ENCODE measurements around the gene ALPP.

The ALPP gene

GRCh38 chr2:232419245-232420072 is 40.9 kb downstream of the ALPP start:
- TF ChIP-seq EZH2 (IDR thresholded peaks at IDR 0.05; ENCODE audit: borderline replicate concordance, low read depth, low read length, severe bottlenecking) (no peak), CTCF (IDR thresholded peaks at IDR 0.05; ENCODE audit: borderline replicate concordance, extremely low read depth, low read length, poor library complexity, severe bottlenecking) (no peak)
- Histone ChIP-seq H3K79me2 (ENCODE audit: insufficient read depth, low read length) (no peaks in the 10 kb centered on the region), H4K20me1 (ENCODE audit: insufficient read depth, low read length) (no peaks in the 10 kb centered on the region), H3K4me1 (ENCODE audit: insufficient read depth, low read length) (no peaks in the 10 kb centered on the region), H3K4me2 (ENCODE audit: insufficient read depth, low read length) (no peak overlapping the region), H2AFZ (ENCODE audit: low read depth, low read length) (no peak overlapping the region), H3K9me3 (ENCODE audit: insufficient read depth, low read length, severe bottlenecking) (peaks cover 14% of the 10 kb centered on the region), H3K36me3 (ENCODE audit: insufficient read depth, low read length) (no peaks in the 10 kb centered on the region), H3K27ac (ENCODE audit: low read length) (no peak overlapping the region), H3K4me3 (ENCODE audit: low read depth in 1 of 2, low read length in 2 of 2) (no peak overlapping the region), H3K9ac (ENCODE audit: low read depth, low read length) (no peak overlapping the region), H3K27me3 (ENCODE audit: insufficient read depth, low read length, poor library complexity) (no peaks in the 10 kb centered on the region)
- no peak for DNase-seq
- no peak for ATAC-seq (ENCODE audit: insufficient read depth, low read depth)

DNA sequence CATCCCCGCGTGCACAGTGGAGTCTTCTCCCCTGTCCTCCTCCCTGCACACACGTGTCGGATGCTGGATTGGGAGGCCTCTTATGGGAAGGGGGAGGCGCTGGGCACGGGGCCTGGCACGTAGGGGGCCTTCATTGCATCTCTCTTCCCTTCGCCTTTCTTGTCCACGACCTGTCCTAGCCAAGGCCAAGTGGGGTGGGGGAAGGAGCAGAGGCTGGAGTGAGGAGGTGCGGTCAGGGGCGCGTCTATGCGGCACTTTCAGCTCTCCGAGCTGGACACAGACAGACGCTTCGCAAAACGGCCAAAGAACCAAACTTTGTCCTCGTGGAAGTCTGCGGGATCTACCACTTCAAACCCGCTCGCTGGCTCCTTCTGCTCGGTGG is 41.5 kb downstream of the ALPP start:
- no peak for ATAC-seq (ENCODE audit: insufficient read depth, low read depth)
- Histone ChIP-seq H3K27ac (ENCODE audit: low read length) (no peak overlapping the region), H3K36me3 (ENCODE audit: insufficient read depth, low read length) (no peaks in the 10 kb centered on the region), H3K9me3 (ENCODE audit: insufficient read depth, low read length, severe bottlenecking) (peaks cover 14% of the 10 kb centered on the region), H3K9ac (ENCODE audit: low read depth, low read length) (no peak overlapping the region), H3K27me3 (ENCODE audit: insufficient read depth, low read length, poor library complexity) (no peaks in the 10 kb centered on the region), H3K4me3 (ENCODE audit: low read depth in 1 of 2, low read length in 2 of 2) (no peak overlapping the region), H2AFZ (ENCODE audit: low read depth, low read length) (no peak overlapping the region), H4K20me1 (ENCODE audit: insufficient read depth, low read length) (no peaks in the 10 kb centered on the region), H3K4me1 (ENCODE audit: insufficient read depth, low read length) (no peaks in the 10 kb centered on the region), H3K79me2 (ENCODE audit: insufficient read depth, low read length) (no peaks in the 10 kb centered on the region), H3K4me2 (ENCODE audit: insufficient read depth, low read length) (no peak overlapping the region)
- no peak for TF ChIP-seq EZH2 (IDR thresholded peaks at IDR 0.05; ENCODE audit: borderline replicate concordance, low read depth, low read length, severe bottlenecking)
- TF ChIP-seq CTCF (IDR thresholded peaks at IDR 0.05; ENCODE audit: borderline replicate concordance, extremely low read depth, low read length, poor library complexity, severe bottlenecking) = no peak
- DNase-seq = no peak

GRCh38 chr2:232420463-232421188 is 42.1 kb downstream of the ALPP start:
- no peak for TF ChIP-seq EZH2 (IDR thresholded peaks at IDR 0.05; ENCODE audit: borderline replicate concordance, low read depth, low read length, severe bottlenecking)
- no peak for TF ChIP-seq CTCF (IDR thresholded peaks at IDR 0.05; ENCODE audit: borderline replicate concordance, extremely low read depth, low read length, poor library complexity, severe bottlenecking)
- H3K27me3 ChIP-seq (ENCODE audit: insufficient read depth, low read length, poor library complexity) = no peaks in the 10 kb centered on the region
- ATAC-seq (ENCODE audit: insufficient read depth, low read depth) (no peak), DNase-seq (no peak)
- H3K4me2 ChIP-seq (ENCODE audit: insufficient read depth, low read length) = no peak overlapping the region
- H4K20me1 ChIP-seq (ENCODE audit: insufficient read depth, low read length) = no peaks in the 10 kb centered on the region
- no peak overlapping the region for H3K27ac ChIP-seq (ENCODE audit: low read length)
- no peak overlapping the region for H3K4me3 ChIP-seq (ENCODE audit: low read depth in 1 of 2, low read length in 2 of 2)
- no peaks in the 10 kb centered on the region for H3K36me3 ChIP-seq (ENCODE audit: insufficient read depth, low read length)
- no peaks in the 10 kb centered on the region for H3K4me1 ChIP-seq (ENCODE audit: insufficient read depth, low read length)
- peaks cover 14% of the 10 kb centered on the region for H3K9me3 ChIP-seq (ENCODE audit: insufficient read depth, low read length, severe bottlenecking)
- H3K79me2 ChIP-seq (ENCODE audit: insufficient read depth, low read length) = no peaks in the 10 kb centered on the region
- H2AFZ ChIP-seq (ENCODE audit: low read depth, low read length) = no peak overlapping the region
- no peak overlapping the region for H3K9ac ChIP-seq (ENCODE audit: low read depth, low read length)
